Heart left ventricle (tissue), 13 donors: ENCODE data around the gene SCD.

Source experiments
- POLR2A ChIP-seq, 2 donors: fragments of 450-650 bp; IDR thresholded peaks; one replicate each; pipeline ENCODE4 v1.6.1; 2017; ENCODE audit warnings: antibody characterized with exemption in 2 of 2, mild to moderate bottlenecking in 2 of 2, moderate library complexity in 2 of 2
- TF ChIP-seq, protein P1 (sequence below), 12 donors: fragments of 200-600 bp; sonication (generic) in 4 of 12; IDR thresholded peaks; one replicate each; pipeline versions ENCODE4 v1.5.0 to v1.8.0; 2018 to 2022; ENCODE audit warnings: antibody characterized with exemption in 12 of 12, mild to moderate bottlenecking in 5 of 12
- donor health status: ischemic (EF 13 %, LVEDD 7.1; RV severe dilation, severe dysfunction).
- donor health status: DM: no; HTN: yes; CAD: no.
- donor health status: DM: no; HTN: no; CAD: no.
- donor health status: ischemic (EF 25% LVEDD 6.9; RV normal size, moderate dysfunction).
- donor health status: ischemic (EF 25% LVEDD 5.7; RV mildly dilated, moderate dysfunction).
- donor health status: ischemic (EF 35%, LVEDD 5.7; RV mildly dilated, moderate dysfunction).
- donor health status: nonischemic (EF 11% LVEDD 7.7; RV severe dilation, severe dysfunction).
- donor health status: DM: yes; HTN: yes; CAD: no.
- donor health status: PGD.
- donor health status: ischemic (EF 29% LVEDD 5.4; RV normal size, mild dysfunction).
- donor health status: nonischemic (EF 23%, LVEDD 6.1; RV moderate dilation, normal function).

GRCh38 chr10:100401631-100402328 lies 54.7 kb downstream of the SCD start:
- TF ChIP-seq, protein P1, sequence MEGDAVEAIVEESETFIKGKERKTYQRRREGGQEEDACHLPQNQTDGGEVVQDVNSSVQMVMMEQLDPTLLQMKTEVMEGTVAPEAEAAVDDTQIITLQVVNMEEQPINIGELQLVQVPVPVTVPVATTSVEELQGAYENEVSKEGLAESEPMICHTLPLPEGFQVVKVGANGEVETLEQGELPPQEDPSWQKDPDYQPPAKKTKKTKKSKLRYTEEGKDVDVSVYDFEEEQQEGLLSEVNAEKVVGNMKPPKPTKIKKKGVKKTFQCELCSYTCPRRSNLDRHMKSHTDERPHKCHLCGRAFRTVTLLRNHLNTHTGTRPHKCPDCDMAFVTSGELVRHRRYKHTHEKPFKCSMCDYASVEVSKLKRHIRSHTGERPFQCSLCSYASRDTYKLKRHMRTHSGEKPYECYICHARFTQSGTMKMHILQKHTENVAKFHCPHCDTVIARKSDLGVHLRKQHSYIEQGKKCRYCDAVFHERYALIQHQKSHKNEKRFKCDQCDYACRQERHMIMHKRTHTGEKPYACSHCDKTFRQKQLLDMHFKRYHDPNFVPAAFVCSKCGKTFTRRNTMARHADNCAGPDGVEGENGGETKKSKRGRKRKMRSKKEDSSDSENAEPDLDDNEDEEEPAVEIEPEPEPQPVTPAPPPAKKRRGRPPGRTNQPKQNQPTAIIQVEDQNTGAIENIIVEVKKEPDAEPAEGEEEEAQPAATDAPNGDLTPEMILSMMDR (IDR thresholded peaks at IDR 0.05): no peak
- TF ChIP-seq POLR2A (IDR thresholded peaks at IDR 0.05): no peak
